Vagina (tissue), 2 donors: ENCODE measurements around the gene DENND1A. TPM values are rescaled to one million over a fixed set of nuclear protein-coding genes. Genes with fewer than 3 reads are reported as not detected.

Experiments
- DNase-seq, 2 donors: peaks; one replicate each; pipeline ENCODE4 v3.0.0-alpha.2; 2017; ENCODE audit errors: extremely low spot score in 2 of 2
- H3K27ac ChIP-seq: fragments of 200-600 bp; sonication (generic); one replicate; pipeline ENCODE4 v1.5.1; 2019
- H3K27me3 ChIP-seq: fragments of 200-600 bp; sonication (generic); one replicate; pipeline ENCODE4 v1.5.1; 2019
- H3K36me3 ChIP-seq, 2 donors: fragments of 200-600 bp; sonication (generic); one replicate each; pipeline ENCODE4 v1.5.1; 2017 to 2019
- H3K4me1 ChIP-seq: fragments of 200-600 bp; sonication (generic); one replicate; pipeline ENCODE4 v1.5.1; 2019
- H3K4me3 ChIP-seq, 2 donors: fragments of 200-600 bp; sonication (generic); 1 replicate in 1 of 2; 2 replicates in 1 of 2; pipeline ENCODE4 v1.5.1; 2016 to 2019
- H3K9me3 ChIP-seq: fragments of 200-600 bp; sonication (generic); one replicate; pipeline ENCODE4 v1.5.1; 2019
- POLR2A ChIP-seq, 2 donors: fragments of 450-650 bp; IDR thresholded peaks; one replicate each; pipeline ENCODE4 v1.6.1; 2017; ENCODE audit warnings: antibody characterized with exemption in 2 of 2, mild to moderate bottlenecking in 2 of 2, moderate library complexity in 2 of 2
- POLR2AphosphoS5 ChIP-seq, 2 donors: sonication (generic); formaldehyde crosslinking; IDR thresholded peaks; one replicate each; pipeline ENCODE4 v1.9.0; 2017; ENCODE audit warnings: antibody characterized with exemption in 2 of 2, mild to moderate bottlenecking in 2 of 2, low read depth in 1 of 2; ENCODE audit not compliant: insufficient read depth in 1 of 2
- intact Hi-C: fragments of 100-400 bp; cut with DNase I; formaldehyde crosslinking; loops from one replicate; pipeline ENCODE4 v1.15.1; 2023
- total RNA-seq: library from RNA; depleted of rRNA; stranded (reverse); fragments of >200 nt; gene quantifications from one replicate; pipeline ENCODE4 v1.2.3, GENCODE V29; 2016
- TF ChIP-seq, protein P1 (sequence below), 3 experiments: fragments of 450-650 bp in 2 of 3; fragments of 200-600 bp in 1 of 3; sonication (generic) in 1 of 3; IDR thresholded peaks; one replicate each; pipeline ENCODE4 v1.5.1; 2017 to 2019; ENCODE audit warnings: antibody characterized with exemption in 3 of 3, mild to moderate bottlenecking in 2 of 3, moderate library complexity in 2 of 3

Gene DENND1A
- total RNA-seq, 1 donor from 2014 or later = 20.4 TPM

GRCh38 chr9:123846966-123847365 lies 83.0 kb downstream of the DENND1A start:
- TF ChIP-seq POLR2A (IDR thresholded peaks at IDR 0.05) = no peak
- TF ChIP-seq, protein P1, sequence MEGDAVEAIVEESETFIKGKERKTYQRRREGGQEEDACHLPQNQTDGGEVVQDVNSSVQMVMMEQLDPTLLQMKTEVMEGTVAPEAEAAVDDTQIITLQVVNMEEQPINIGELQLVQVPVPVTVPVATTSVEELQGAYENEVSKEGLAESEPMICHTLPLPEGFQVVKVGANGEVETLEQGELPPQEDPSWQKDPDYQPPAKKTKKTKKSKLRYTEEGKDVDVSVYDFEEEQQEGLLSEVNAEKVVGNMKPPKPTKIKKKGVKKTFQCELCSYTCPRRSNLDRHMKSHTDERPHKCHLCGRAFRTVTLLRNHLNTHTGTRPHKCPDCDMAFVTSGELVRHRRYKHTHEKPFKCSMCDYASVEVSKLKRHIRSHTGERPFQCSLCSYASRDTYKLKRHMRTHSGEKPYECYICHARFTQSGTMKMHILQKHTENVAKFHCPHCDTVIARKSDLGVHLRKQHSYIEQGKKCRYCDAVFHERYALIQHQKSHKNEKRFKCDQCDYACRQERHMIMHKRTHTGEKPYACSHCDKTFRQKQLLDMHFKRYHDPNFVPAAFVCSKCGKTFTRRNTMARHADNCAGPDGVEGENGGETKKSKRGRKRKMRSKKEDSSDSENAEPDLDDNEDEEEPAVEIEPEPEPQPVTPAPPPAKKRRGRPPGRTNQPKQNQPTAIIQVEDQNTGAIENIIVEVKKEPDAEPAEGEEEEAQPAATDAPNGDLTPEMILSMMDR (IDR thresholded peaks at IDR 0.05) = no peak
- TF ChIP-seq POLR2AphosphoS5 (IDR thresholded peaks at IDR 0.05; ENCODE audit: insufficient read depth in 1 of 2, low read depth in 1 of 2) = no peak
- Histone ChIP-seq H3K4me3 (no peak overlapping the region), H3K27me3 (no peaks in the 10 kb centered on the region), H3K9me3 (peaks cover 19% of the 10 kb centered on the region), H3K27ac (no peak overlapping the region), H3K36me3 (peaks cover 0 to 18% of the 10 kb centered on the region in 2 donors), H3K4me1 (no peaks in the 10 kb centered on the region)
- intact Hi-C loops = no loop called here
- DNase-seq = no peak

DNA sequence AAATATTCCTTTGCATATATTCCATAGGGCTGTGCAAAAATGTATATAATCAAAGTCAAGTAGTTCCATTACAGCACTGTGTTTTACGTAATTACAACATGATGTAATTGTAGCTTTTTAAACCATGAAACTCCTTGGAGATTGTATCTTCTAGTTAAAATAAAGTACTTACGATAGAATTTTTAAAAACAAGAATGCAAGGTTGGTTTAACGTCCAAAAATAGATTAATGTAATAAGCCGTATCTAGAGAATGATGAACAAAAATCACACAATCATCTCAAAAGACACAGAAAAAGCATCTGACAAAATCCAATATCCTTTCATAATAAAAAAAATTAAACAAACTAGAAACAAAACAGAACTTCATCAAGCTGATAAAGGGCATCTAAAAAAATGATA lies 86.2 kb downstream of the DENND1A start:
- Histone ChIP-seq H3K9me3 (peaks cover 19% of the 10 kb centered on the region), H3K27me3 (no peaks in the 10 kb centered on the region), H3K4me1 (no peaks in the 10 kb centered on the region), H3K36me3 (peaks cover 0 to 18% of the 10 kb centered on the region in 2 donors), H3K4me3 (no peak overlapping the region), H3K27ac (no peak overlapping the region)
- DNase-seq = no peak
- no peak for TF ChIP-seq POLR2AphosphoS5 (IDR thresholded peaks at IDR 0.05; ENCODE audit: insufficient read depth in 1 of 2, low read depth in 1 of 2)
- TF ChIP-seq POLR2A (IDR thresholded peaks at IDR 0.05) = no peak
- TF ChIP-seq, protein P1 (IDR thresholded peaks at IDR 0.05) = no peak
- intact Hi-C loops = no loop called here

GRCh38 chr9:123835821-123836220 lies 94.1 kb downstream of the DENND1A start:
- DNase-seq = no peak
- intact Hi-C loops = no loop called here
- Histone ChIP-seq H3K36me3 (no peaks in the 10 kb centered on the region), H3K27me3 (no peaks in the 10 kb centered on the region), H3K9me3 (no peaks in the 10 kb centered on the region), H3K4me3 (no peak overlapping the region), H3K4me1 (peaks cover 12% of the 10 kb centered on the region), H3K27ac (no peak overlapping the region)
- TF ChIP-seq POLR2A (IDR thresholded peaks at IDR 0.05) (no peak), POLR2AphosphoS5 (IDR thresholded peaks at IDR 0.05; ENCODE audit: insufficient read depth in 1 of 2, low read depth in 1 of 2) (no peak)
- TF ChIP-seq, protein P1 (IDR thresholded peaks at IDR 0.05) = no peak

DNA sequence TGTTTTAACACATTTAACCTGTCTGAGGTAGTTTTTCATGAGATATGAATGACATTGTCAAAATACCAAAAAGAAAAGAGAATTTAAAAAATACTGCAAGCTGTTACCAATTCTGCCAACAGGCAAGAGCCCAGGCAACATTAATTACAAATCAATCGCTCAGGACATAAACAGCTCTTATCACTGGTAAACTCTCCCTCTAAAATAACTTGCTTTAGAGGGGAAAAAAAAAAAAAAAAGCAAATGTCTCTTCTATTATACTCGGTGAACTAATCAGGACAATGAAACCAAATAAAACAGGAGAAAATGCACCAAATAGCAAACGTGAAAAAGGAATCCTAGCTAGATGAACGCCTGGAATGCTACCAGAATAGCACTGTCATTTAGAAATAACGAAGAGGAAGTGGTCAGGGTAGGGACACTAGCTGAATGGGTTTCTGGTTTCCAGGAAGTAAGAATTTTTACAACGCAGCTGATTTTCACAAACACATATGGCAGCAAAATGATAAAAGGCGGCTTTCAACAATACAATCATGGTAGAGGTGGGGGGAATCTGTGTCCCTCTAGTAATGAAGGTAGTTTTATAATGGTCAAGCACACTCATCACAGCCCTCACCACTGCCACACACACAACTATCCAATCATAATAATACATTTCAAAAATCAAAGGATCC lies 94.9 kb downstream of the DENND1A start:
- Histone ChIP-seq H3K36me3 (no peaks in the 10 kb centered on the region), H3K27ac (no peak overlapping the region), H3K4me1 (peaks cover 12% of the 10 kb centered on the region), H3K9me3 (no peaks in the 10 kb centered on the region), H3K27me3 (no peaks in the 10 kb centered on the region), H3K4me3 (no peak overlapping the region)
- intact Hi-C loops = no loop called here
- no peak for TF ChIP-seq POLR2AphosphoS5 (IDR thresholded peaks at IDR 0.05; ENCODE audit: insufficient read depth in 1 of 2, low read depth in 1 of 2)
- no peak for TF ChIP-seq POLR2A (IDR thresholded peaks at IDR 0.05)
- TF ChIP-seq, protein P1 (IDR thresholded peaks at IDR 0.05) = no peak
- DNase-seq = no peak

DNA sequence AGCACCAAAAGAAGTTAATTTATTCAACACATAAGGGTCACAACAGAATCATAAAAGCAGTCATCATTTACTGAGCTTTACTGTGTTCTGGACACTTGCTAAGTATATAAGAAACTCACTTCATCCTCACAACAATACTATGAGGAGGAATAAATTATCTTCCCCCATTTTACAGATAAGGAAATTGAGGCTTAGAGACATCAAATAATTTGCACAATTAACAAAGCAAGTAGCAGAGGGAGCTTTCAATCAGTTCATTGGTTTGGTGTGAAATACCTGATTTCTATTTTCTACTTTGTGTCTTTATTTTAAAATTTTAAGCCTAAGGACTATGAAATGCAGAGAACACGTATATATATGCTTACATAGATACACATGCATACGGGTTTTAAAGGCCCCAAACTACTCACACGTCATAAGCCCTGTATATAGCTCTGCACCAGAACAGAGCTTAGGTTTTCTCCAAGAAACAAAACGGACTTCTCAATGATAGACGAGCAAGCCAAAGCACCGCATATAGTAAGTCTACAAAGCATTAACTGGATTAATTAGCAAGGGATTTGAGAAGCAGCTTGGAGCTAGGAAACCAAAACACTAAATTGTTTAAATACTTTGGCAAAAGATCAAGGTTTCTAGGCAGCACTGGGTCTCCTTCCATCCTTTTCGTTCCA lies 95.6 kb downstream of the DENND1A start:
- DNase-seq = no peak
- Histone ChIP-seq H3K4me3 (no peak overlapping the region), H3K9me3 (no peaks in the 10 kb centered on the region), H3K4me1 (peaks cover 12% of the 10 kb centered on the region), H3K36me3 (no peaks in the 10 kb centered on the region), H3K27ac (no peak overlapping the region), H3K27me3 (no peaks in the 10 kb centered on the region)
- TF ChIP-seq, protein P1 (IDR thresholded peaks at IDR 0.05) = no peak
- no peak for TF ChIP-seq POLR2AphosphoS5 (IDR thresholded peaks at IDR 0.05; ENCODE audit: insufficient read depth in 1 of 2, low read depth in 1 of 2)
- no peak for TF ChIP-seq POLR2A (IDR thresholded peaks at IDR 0.05)
- intact Hi-C loops = no loop called here
